BLaER1 (cell line): Measurements from ENCODE around the gene RTKN.
"Not testable (repeated sequence)": the region's sequence is repeated elsewhere in the genome, so short reads cannot be mapped to it uniquely, and the experiment has no call there.

ENCODE experiments used
- H3K27ac ChIP-seq: shearing (Covaris generic); formaldehyde crosslinking; 2 replicates; pipeline ENCODE4 v1.8.1; 2022
- H3K27me3 ChIP-seq: shearing (Covaris generic); formaldehyde crosslinking; 2 replicates; pipeline ENCODE4 v1.8.1; 2022
- H3K36me3 ChIP-seq: shearing (Covaris generic); formaldehyde crosslinking; 2 replicates; pipeline ENCODE4 v1.8.1; 2022
- H3K4me1 ChIP-seq: shearing (Covaris generic); formaldehyde crosslinking; 2 replicates; pipeline ENCODE4 v1.8.1; 2022
- H3K4me2 ChIP-seq: shearing (Covaris generic); formaldehyde crosslinking; 2 replicates; pipeline ENCODE4 v1.8.1; 2022
- H3K4me3 ChIP-seq: shearing (Covaris generic); formaldehyde crosslinking; 2 replicates; pipeline ENCODE4 v1.8.1; 2022
- H3K9ac ChIP-seq: shearing (Covaris generic); formaldehyde crosslinking; 2 replicates; pipeline ENCODE4 v1.8.1; 2022
- H3K9me3 ChIP-seq: shearing (Covaris generic); formaldehyde crosslinking; 2 replicates; pipeline ENCODE4 v1.8.1; 2022
- H4K20me1 ChIP-seq: shearing (Covaris generic); formaldehyde crosslinking; 2 replicates; pipeline ENCODE4 v1.8.1; 2022
- Cebpa-rat ChIP-seq: shearing (Covaris generic); IDR thresholded peaks from 2 replicates; pipeline ENCODE4 v1.8.1; 2022

The RTKN gene

GRCh38 chr2:74462054-74462785 is 20.5 kb upstream of the RTKN start:
- no peak overlapping the region for H3K9ac ChIP-seq
- no peak overlapping the region for H3K4me3 ChIP-seq
- H4K20me1 ChIP-seq = peaks cover 36% of the 10 kb centered on the region; the same call in 1 of the 2 replicates
- H3K27me3 ChIP-seq = no peaks in the 10 kb centered on the region
- peaks cover 32% of the 10 kb centered on the region for H3K4me1 ChIP-seq
- no peak overlapping the region for H3K4me2 ChIP-seq
- no peaks in the 10 kb centered on the region for H3K9me3 ChIP-seq
- H3K36me3 ChIP-seq = peaks cover 32% of the 10 kb centered on the region
- no peak overlapping the region for H3K27ac ChIP-seq
- TF ChIP-seq Cebpa-rat = no peak

- peaks cover 38% of the 10 kb centered on the region for H3K4me1 ChIP-seq
- H4K20me1 ChIP-seq = peaks cover 36% of the 10 kb centered on the region; the same call in 1 of the 2 replicates
- peaks cover 32% of the 10 kb centered on the region for H3K36me3 ChIP-seq
- no peak overlapping the region for H3K4me2 ChIP-seq
- TF ChIP-seq Cebpa-rat = no peak
- no peak overlapping the region for H3K9ac ChIP-seq
- no peaks in the 10 kb centered on the region for H3K27me3 ChIP-seq
- H3K27ac ChIP-seq = no peak overlapping the region
- no peak overlapping the region for H3K4me3 ChIP-seq
- H3K9me3 ChIP-seq = no peaks in the 10 kb centered on the region
Measured at GRCh38 chr2:74461187-74462053, 19.7 kb upstream of the RTKN start.

- not testable (repeated sequence) for H3K27me3 ChIP-seq, H3K4me2 ChIP-seq, H3K4me3 ChIP-seq, H3K9me3 ChIP-seq, H3K27ac ChIP-seq, H3K9ac ChIP-seq
- peaks cover 32% of the 10 kb centered on the region for H3K36me3 ChIP-seq
- peaks cover 36% of the 10 kb centered on the region; the same call in 1 of the 2 replicates for H4K20me1 ChIP-seq
- H3K4me1 ChIP-seq = peaks cover 46% of the 10 kb centered on the region
Measured at GRCh38 chr2:74460187-74460586, 18.4 kb upstream of the RTKN start.

- Histone ChIP-seq H3K4me1 (peaks cover 47% of the 10 kb centered on the region), H4K20me1 (peaks cover 34% of the 10 kb centered on the region; the same call in 1 of the 2 replicates), H3K36me3 (peaks cover 32% of the 10 kb centered on the region), H3K4me3 (peak overlapping the region; percentile 80), H3K4me2 (peak overlapping the region; percentile 97), H3K9ac (peak overlapping the region; percentile 87; the same call in 1 of the 2 replicates)
- not testable (repeated sequence) for H3K27me3 ChIP-seq, H3K27ac ChIP-seq, H3K9me3 ChIP-seq
Measured at GRCh38 chr2:74459503-74460118, 17.9 kb upstream of the RTKN start.

GRCh38 chr2:74458938-74459363 is 17.2 kb upstream of the RTKN start:
- TF ChIP-seq Cebpa-rat = no peak
- H3K9ac ChIP-seq = peak overlapping the region; percentile 87
- H3K4me1 ChIP-seq = peaks cover 47% of the 10 kb centered on the region
- no peaks in the 10 kb centered on the region for H3K27me3 ChIP-seq
- peaks cover 28% of the 10 kb centered on the region; the same call in 1 of the 2 replicates for H4K20me1 ChIP-seq
- peak overlapping the region; percentile 97 for H3K4me2 ChIP-seq
- no peaks in the 10 kb centered on the region for H3K9me3 ChIP-seq
- H3K4me3 ChIP-seq = peak overlapping the region; percentile 80
- peak overlapping the region; percentile 82 for H3K27ac ChIP-seq
- H3K36me3 ChIP-seq = peaks cover 32% of the 10 kb centered on the region

GRCh38 chr2:74458132-74458937 is 16.6 kb upstream of the RTKN start, which contains the start of gene WBP1:
WBP1 (plus strand) TSS chr2:74458438; CDS start chr2:74458603, 165 bp downstream.
- TF ChIP-seq Cebpa-rat = no peak
- H3K4me3 ChIP-seq = peak within 1 kb of the TSS; percentile 80
- H3K4me2 ChIP-seq = peak within 1 kb of the TSS; percentile 99
- peak within 1 kb of the TSS; percentile 92 for H3K27ac ChIP-seq
- peaks cover 25% of the 10 kb centered on the region; the same call in 1 of the 2 replicates for H4K20me1 ChIP-seq
- no peaks in the 10 kb centered on the region for H3K9me3 ChIP-seq
- peak within 1 kb of the TSS; percentile 89 for H3K9ac ChIP-seq
- peaks cover 32% of the 10 kb centered on the region for H3K36me3 ChIP-seq
- H3K4me1 ChIP-seq = peaks cover 41% of the 10 kb centered on the region
- no peaks in the 10 kb centered on the region for H3K27me3 ChIP-seq

- Histone ChIP-seq H3K27me3 (no peaks in the 10 kb centered on the region), H3K4me2 (peak overlapping the region; percentile 99), H4K20me1 (peaks cover 18% of the 10 kb centered on the region; the same call in 1 of the 2 replicates), H3K9me3 (no peaks in the 10 kb centered on the region), H3K36me3 (peaks cover 25% of the 10 kb centered on the region), H3K4me1 (peaks cover 44% of the 10 kb centered on the region), H3K4me3 (peak overlapping the region; percentile 80), H3K9ac (peak overlapping the region; percentile 89), H3K27ac (peak overlapping the region; percentile 92)
- no peak for TF ChIP-seq Cebpa-rat
Measured at GRCh38 chr2:74457549-74458131, 15.9 kb upstream of the RTKN start.

GRCh38 chr2:74457129-74457548 is 15.4 kb upstream of the RTKN start:
- H3K27ac ChIP-seq = peak overlapping the region; percentile 92
- peak overlapping the region; percentile 99 for H3K4me2 ChIP-seq
- peak overlapping the region; percentile 89 for H3K9ac ChIP-seq
- H3K36me3 ChIP-seq = peaks cover 20% of the 10 kb centered on the region
- H3K4me1 ChIP-seq = peaks cover 49% of the 10 kb centered on the region
- H3K9me3 ChIP-seq = no peaks in the 10 kb centered on the region
- TF ChIP-seq Cebpa-rat = no peak
- H4K20me1 ChIP-seq = peaks cover 13% of the 10 kb centered on the region; the same call in 1 of the 2 replicates
- peak overlapping the region; percentile 80 for H3K4me3 ChIP-seq
- H3K27me3 ChIP-seq = no peaks in the 10 kb centered on the region
